Keratinocyte (primary cell): ENCODE results near the gene CNNM3. TPM values are rescaled to one million over a fixed set of nuclear protein-coding genes. Genes with fewer than 3 reads are reported as not detected.

Source experiments
- DNase-seq: peaks from one replicate; pipeline ENCODE4 v3.0.0-alpha.2; 2011; ENCODE audit warnings: low read depth, missing footprints, low spot score
- FAIRE-seq: peaks from 2 replicates; lab custom pipeline; 2011; peaks lifted over from hg19 to GRCh38; lab: Jason Lieb, UNC
- H2AFZ ChIP-seq: 2 replicates; pipeline ENCODE4 v1.6.0; 2012; ENCODE audit warnings: low read length, control low read depth, inconsistent platforms; ENCODE audit not compliant: control insufficient read depth
- H3K27ac ChIP-seq: 2 replicates; pipeline ENCODE4 v1.5.1; 2011; ENCODE audit warnings: low read length; ENCODE audit not compliant: control insufficient read depth, insufficient read depth
- H3K27me3 ChIP-seq: 3 replicates; pipeline ENCODE4 v1.6.0; 2011; ENCODE audit warnings: low read length; ENCODE audit not compliant: control insufficient read depth, insufficient read depth; ENCODE audit errors: extremely low read depth
- H3K36me3 ChIP-seq, 2 experiments: 2 replicates in 1 of 2; 3 replicates in 1 of 2; pipeline ENCODE4 v1.5.1; 2011; ENCODE audit warnings: low read length in 2 of 2, mild to moderate bottlenecking in 1 of 2; ENCODE audit not compliant: control insufficient read depth in 2 of 2, insufficient read depth in 2 of 2; ENCODE audit errors: extremely low read depth in 1 of 2
- H3K4me1 ChIP-seq: 3 replicates; pipeline ENCODE4 v1.5.1; 2011; ENCODE audit warnings: low read length; ENCODE audit not compliant: control insufficient read depth, insufficient read depth; ENCODE audit errors: extremely low read depth
- H3K4me2 ChIP-seq: 3 replicates; pipeline ENCODE4 v1.6.0; 2011; ENCODE audit warnings: low read depth, low read length; ENCODE audit not compliant: control insufficient read depth, insufficient read depth; ENCODE audit errors: extremely low read depth
- H3K4me3 ChIP-seq, 3 experiments: fragments of 200-600 bp in 1 of 3; sonication (generic) in 1 of 3; 2 replicates in 2 of 3; 3 replicates in 1 of 3; pipeline ENCODE4 v1.5.1; 2011 to 2016; ENCODE audit warnings: low read length in 3 of 3, mild to moderate bottlenecking in 3 of 3, control low read depth in 2 of 3, inconsistent platforms in 1 of 3, low read depth in 1 of 3, mixed read lengths in 1 of 3, mixed run types in 1 of 3, moderate library complexity in 1 of 3; ENCODE audit not compliant: control insufficient read depth in 2 of 3, insufficient read depth in 2 of 3; ENCODE audit errors: extremely low read depth in 1 of 3
- H3K79me2 ChIP-seq: 2 replicates; pipeline ENCODE4 v1.6.0; 2012; ENCODE audit warnings: low read length; ENCODE audit not compliant: control insufficient read depth, insufficient read depth
- H3K9ac ChIP-seq: 3 replicates; pipeline ENCODE4 v1.6.0; 2011; ENCODE audit warnings: low read length; ENCODE audit not compliant: control insufficient read depth, insufficient read depth; ENCODE audit errors: extremely low read depth
- H3K9me1 ChIP-seq: 3 replicates; pipeline ENCODE4 v1.6.0; 2011; ENCODE audit warnings: low read length; ENCODE audit not compliant: control insufficient read depth, insufficient read depth; ENCODE audit errors: extremely low read depth
- H3K9me3 ChIP-seq: 2 replicates; pipeline ENCODE4 v1.5.1; 2012; ENCODE audit warnings: low read depth, low read length; ENCODE audit not compliant: control insufficient read depth
- H4K20me1 ChIP-seq: 3 replicates; pipeline ENCODE4 v1.6.0; 2011; ENCODE audit warnings: low read length; ENCODE audit not compliant: control insufficient read depth, insufficient read depth; ENCODE audit errors: extremely low read depth
- CTCF ChIP-seq, 3 experiments: IDR thresholded peaks in 1 of 3; conservative IDR thresholded peaks in 1 of 3; optimal IDR thresholded peaks in 1 of 3; 2 replicates in 2 of 3; 3 replicates in 1 of 3; pipeline versions ENCODE3 to v1.5.1; 2011; ENCODE audit warnings: low read length in 3 of 3, mild to moderate bottlenecking in 3 of 3, moderate library complexity in 2 of 3, control low read depth in 1 of 3, inconsistent platforms in 1 of 3; ENCODE audit not compliant: insufficient read depth in 2 of 3; ENCODE audit errors: extremely low read depth in 1 of 3
- EZH2 ChIP-seq: IDR thresholded peaks from one replicate; pipeline ENCODE4 v1.6.1; 2012; ENCODE audit warnings: inconsistent platforms, mild to moderate bottlenecking, low read length, moderate library complexity
- dilution Hi-C: fragments of 300-500 bp; cut with MboI; formaldehyde crosslinking; loops from one replicate; pipeline ENCODE4 v1.7.0; 2020; ENCODE audit warnings: low sequenced_read_pairs; ENCODE audit not compliant: extremely low pct_ligation_motif_present
- polyA plus RNA-seq, 5 experiments: library from polyadenylated mRNA; depleted of rRNA in 3 of 5; stranded (reverse) in 3 of 5; stranded (forward) in 1 of 5; unstranded in 1 of 5; fragments of >200 nt; gene quantifications; 1 replicate in 1 of 5; 2 replicates in 3 of 5; 3 replicates in 1 of 5; pipeline versions ENCODE4 v1.2.1 to v1.2.3, GENCODE V29; 2011 to 2012; ENCODE audit warnings: missing spikeins in 2 of 5, low read depth in 1 of 5, low replicate concordance in 1 of 5

The CNNM3 gene
- polyA plus RNA-seq, 1 donor (not counting 4 experiments of a cell fraction or from before 2014, with no cell fraction given): 2.3 TPM

DNA sequence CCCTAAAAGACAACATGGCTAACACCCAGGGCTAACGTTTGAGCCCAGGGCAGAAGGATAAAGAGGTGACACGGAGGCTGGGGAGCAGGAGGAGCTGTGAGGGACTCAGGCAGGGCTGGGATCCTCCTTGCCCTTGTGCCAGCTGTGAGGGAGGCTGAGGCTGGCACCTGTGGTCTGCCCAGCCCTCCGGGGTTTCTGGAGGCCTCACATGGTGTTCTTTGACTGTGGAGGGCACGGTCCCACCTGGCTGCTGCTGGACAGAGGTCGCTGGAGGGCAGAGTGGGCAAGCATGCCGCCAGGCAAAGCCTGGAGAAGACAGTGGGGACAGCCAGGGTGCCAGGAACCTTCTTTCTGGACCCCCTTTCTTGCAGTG lies 26.8 kb upstream of the CNNM3 start:
- H4K20me1 ChIP-seq: no peaks in the 10 kb centered on the region
- H3K27me3 ChIP-seq: no peaks in the 10 kb centered on the region
- H3K9me3 ChIP-seq: no peaks in the 10 kb centered on the region
- TF ChIP-seq EZH2 (no peak), CTCF (optimal IDR thresholded peaks at IDR 0.05 in 1 of 3, IDR thresholded peaks at IDR 0.05 in 1 of 3, conservative IDR thresholded peaks at IDR 0.05 in 1 of 3; ENCODE audit: extremely low read depth in 1 of 3, insufficient read depth in 2 of 3, low read length in 3 of 3) (no peak)
- DNase-seq (no peak), FAIRE-seq (no peak)
- no peaks in the 10 kb centered on the region for H3K9me1 ChIP-seq
- no peaks in the 10 kb centered on the region for H3K36me3 ChIP-seq
- no peaks in the 10 kb centered on the region for H3K79me2 ChIP-seq
- no peak overlapping the region for H3K4me2 ChIP-seq
- no peak overlapping the region for H3K27ac ChIP-seq
- dilution Hi-C loops: no loop called here
- no peak overlapping the region for H3K4me3 ChIP-seq
- H3K4me1 ChIP-seq: peaks cover 22% of the 10 kb centered on the region
- H3K9ac ChIP-seq: no peak overlapping the region
- no peak overlapping the region for H2AFZ ChIP-seq

DNA sequence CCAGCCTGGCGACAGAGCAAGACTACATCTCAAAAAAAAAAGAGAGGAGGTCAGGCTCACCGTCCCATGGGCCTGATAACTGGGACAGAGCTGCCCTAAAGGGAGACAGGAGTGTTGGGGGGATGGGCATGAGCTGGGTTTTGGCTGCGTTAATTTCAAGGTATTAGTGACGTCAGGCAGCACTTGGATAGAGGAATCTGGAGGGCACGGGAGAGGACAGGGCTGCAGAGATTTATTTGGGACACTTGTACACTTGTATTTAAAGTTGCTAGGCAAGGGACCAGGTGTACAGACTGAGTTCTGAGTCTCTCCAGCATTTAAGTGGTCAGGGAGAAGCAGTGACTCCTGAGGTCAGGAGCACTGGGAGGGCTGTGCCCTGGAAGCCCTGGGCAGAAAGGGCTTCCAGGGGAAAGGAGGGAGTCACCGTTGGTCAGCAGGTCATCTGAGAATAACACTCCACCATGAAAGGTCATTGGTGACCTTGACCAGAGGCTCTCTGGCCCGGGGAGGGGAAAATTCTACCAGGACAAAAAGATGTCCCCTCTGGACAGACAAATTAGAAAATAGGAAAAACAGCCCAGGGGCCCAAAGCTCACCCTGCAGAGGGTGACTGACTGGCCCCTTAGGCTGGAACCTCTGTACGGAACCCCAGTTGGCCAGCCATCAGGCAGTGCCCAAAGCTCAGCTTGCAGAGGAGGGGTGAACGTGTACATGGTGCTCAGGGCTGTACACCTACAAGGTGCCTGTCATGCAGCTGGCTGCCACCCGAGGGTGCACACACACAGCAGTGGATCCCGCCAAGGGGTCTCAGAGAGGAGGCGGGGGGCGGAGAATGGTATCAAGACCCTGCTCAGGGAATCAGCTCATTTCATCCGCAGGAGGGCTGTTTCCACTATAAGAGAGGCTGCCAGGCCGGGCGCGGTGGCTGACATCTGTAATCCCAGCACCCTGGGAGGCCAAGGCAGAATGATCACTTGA lies 23.0 kb upstream of the CNNM3 start:
- no peak overlapping the region for H3K9ac ChIP-seq
- H3K4me2 ChIP-seq: no peak overlapping the region
- peaks cover 6% of the 10 kb centered on the region for H3K4me1 ChIP-seq
- H2AFZ ChIP-seq: no peak overlapping the region
- H3K4me3 ChIP-seq: no peak overlapping the region
- DNase-seq: no peak
- no peaks in the 10 kb centered on the region for H3K79me2 ChIP-seq
- TF ChIP-seq EZH2 (no peak), CTCF (optimal IDR thresholded peaks at IDR 0.05 in 1 of 3, IDR thresholded peaks at IDR 0.05 in 1 of 3, conservative IDR thresholded peaks at IDR 0.05 in 1 of 3; ENCODE audit: extremely low read depth in 1 of 3, insufficient read depth in 2 of 3, low read length in 3 of 3) (peak in 1 of 3 experiments; percentile 2)
- H3K9me3 ChIP-seq: no peaks in the 10 kb centered on the region
- dilution Hi-C loops: no loop called here
- H4K20me1 ChIP-seq: no peaks in the 10 kb centered on the region
- no peak overlapping the region for H3K27ac ChIP-seq
- H3K9me1 ChIP-seq: no peaks in the 10 kb centered on the region
- no peak for FAIRE-seq
- no peaks in the 10 kb centered on the region for H3K27me3 ChIP-seq
- H3K36me3 ChIP-seq: no peaks in the 10 kb centered on the region
